Trophoblast cell (in vitro differentiated cells and primary cell): ENCODE results near the gene RELT.
A peak's percentile ranks its signal among the peaks of the same experiment; 100 is the strongest.

Experiments
- DNase-seq, 2 donors: peaks; one replicate each; pipeline ENCODE4 v3.0.0-alpha.2; 2016
- H2AFZ ChIP-seq: 2 replicates; pipeline ENCODE4 v1.6.1; 2013; ENCODE audit warnings: low read length, moderate library complexity, mild to moderate bottlenecking; ENCODE audit not compliant: insufficient read depth, poor library complexity
- H2AK5ac ChIP-seq: 2 replicates; pipeline ENCODE4 v1.6.1; 2013; ENCODE audit warnings: mild to moderate bottlenecking, low read length
- H2BK120ac ChIP-seq: 2 replicates; pipeline ENCODE4 v1.6.1; 2013; ENCODE audit warnings: low read length, mild to moderate bottlenecking, moderate library complexity; ENCODE audit not compliant: insufficient read depth, poor library complexity
- H2BK12ac ChIP-seq: 2 replicates; pipeline ENCODE4 v1.6.1; 2013; ENCODE audit warnings: mild to moderate bottlenecking, low read length, moderate library complexity
- H2BK5ac ChIP-seq: 2 replicates; pipeline ENCODE4 v1.6.1; 2013; ENCODE audit warnings: low read length, low read depth, moderate library complexity, mild to moderate bottlenecking; ENCODE audit not compliant: poor library complexity
- H3K14ac ChIP-seq: 2 replicates; pipeline ENCODE4 v1.6.1; 2013; ENCODE audit warnings: mild to moderate bottlenecking, low read length
- H3K18ac ChIP-seq: 2 replicates; pipeline ENCODE4 v1.6.1; 2013; ENCODE audit warnings: mild to moderate bottlenecking, low read length
- H3K23ac ChIP-seq: 2 replicates; pipeline ENCODE4 v1.6.1; 2013; ENCODE audit warnings: low read length
- H3K27ac ChIP-seq: 2 replicates; pipeline ENCODE4 v1.5.1; 2013; ENCODE audit warnings: low read depth, mild to moderate bottlenecking, inconsistent platforms, low read length, moderate library complexity
- H3K27me3 ChIP-seq: 2 replicates; pipeline ENCODE4 v1.6.1; 2013; ENCODE audit warnings: inconsistent platforms, mild to moderate bottlenecking, low read length, moderate library complexity; ENCODE audit not compliant: insufficient read depth
- H3K36me3 ChIP-seq, 2 experiments: 1 replicate in 1 of 2; 2 replicates in 1 of 2; pipeline ENCODE4 v1.6.1; 2013; ENCODE audit warnings: low read length in 2 of 2, mild to moderate bottlenecking in 2 of 2, moderate library complexity in 1 of 2; ENCODE audit not compliant: insufficient read depth in 2 of 2, control insufficient read depth in 1 of 2
- H3K4ac ChIP-seq: 2 replicates; pipeline ENCODE4 v1.6.1; 2013; ENCODE audit warnings: low read depth, mild to moderate bottlenecking, low read length, moderate library complexity
- H3K4me1 ChIP-seq, 2 experiments: 1 replicate in 1 of 2; 2 replicates in 1 of 2; pipeline ENCODE4 v1.6.1; 2013; ENCODE audit warnings: low read length in 2 of 2, mild to moderate bottlenecking in 2 of 2, moderate library complexity in 1 of 2; ENCODE audit not compliant: insufficient read depth in 2 of 2, control insufficient read depth in 1 of 2
- H3K4me2 ChIP-seq: 2 replicates; pipeline ENCODE4 v1.6.1; 2013; ENCODE audit warnings: inconsistent platforms, mild to moderate bottlenecking, low read length, moderate library complexity
- H3K4me3 ChIP-seq: 2 replicates; pipeline ENCODE4 v1.5.1; 2013; ENCODE audit warnings: mild to moderate bottlenecking, low read depth, low read length, inconsistent platforms
- H3K79me1 ChIP-seq: one replicate; pipeline ENCODE4 v1.6.1; 2013; ENCODE audit warnings: low read length
- H3K79me2 ChIP-seq: 2 replicates; pipeline ENCODE4 v1.6.1; 2013; ENCODE audit warnings: low read length, mild to moderate bottlenecking; ENCODE audit not compliant: control insufficient read depth, insufficient read depth, poor library complexity
- H3K9ac ChIP-seq: 2 replicates; pipeline ENCODE4 v1.6.1; 2013; ENCODE audit warnings: mild to moderate bottlenecking, low read length
- H3K9me3 ChIP-seq: 2 replicates; pipeline ENCODE4 v1.6.1; 2013; ENCODE audit warnings: low read depth, mild to moderate bottlenecking, control low read depth, inconsistent platforms, low read length; ENCODE audit not compliant: insufficient read depth
- H4K12ac ChIP-seq: 2 replicates; pipeline ENCODE4 v1.6.1; 2013; ENCODE audit warnings: low read depth, mild to moderate bottlenecking, low read length, moderate library complexity
- H4K8ac ChIP-seq: 2 replicates; pipeline ENCODE4 v1.6.1; 2013; ENCODE audit warnings: low read depth, mild to moderate bottlenecking, low read length, moderate library complexity
- H4K91ac ChIP-seq: one replicate; pipeline ENCODE4 v1.6.1; 2013; ENCODE audit warnings: low read depth, mild to moderate bottlenecking, low read length, moderate library complexity
- WGBS: extraction: QIAGEN DNeasy Blood & Tissue Kit; methylation state at CpG from one replicate; pipeline ENCODE4 v1.1.7; 2013; ENCODE audit warnings: missing lambda C conversion rate; ENCODE audit not compliant: insufficient read length, insufficient coverage; ENCODE audit errors: extremely low coverage; 5-methylcytosine and 5-hydroxymethylcytosine counted together

RELT gene

GRCh38 chr11:73383249-73384124 lies 7.3 kb downstream of the RELT start:
- no peaks in the 10 kb centered on the region for H3K79me1 ChIP-seq
- H3K4me2 ChIP-seq = no peak overlapping the region
- H3K4ac ChIP-seq = no peak overlapping the region
- no peak overlapping the region for H2BK120ac ChIP-seq
- H3K9me3 ChIP-seq = no peaks in the 10 kb centered on the region
- DNase-seq = no peak
- no peak overlapping the region for H2BK12ac ChIP-seq
- no peak overlapping the region for H3K4me3 ChIP-seq
- no peak overlapping the region for H4K12ac ChIP-seq
- H3K79me2 ChIP-seq = no peaks in the 10 kb centered on the region
- no peak overlapping the region for H4K8ac ChIP-seq
- no peak overlapping the region for H4K91ac ChIP-seq
- WGBS = no CpG with 5 or more reads among the region's 9 CpGs
- peak overlapping the region; percentile 47 for H2AFZ ChIP-seq
- H2AK5ac ChIP-seq = no peak overlapping the region
- peaks cover 2 to 6% of the 10 kb centered on the region in 2 experiments for H3K4me1 ChIP-seq
- no peaks in the 10 kb centered on the region for H3K27me3 ChIP-seq
- no peak overlapping the region for H2BK5ac ChIP-seq
- H3K36me3 ChIP-seq = peaks cover 0 to 2% of the 10 kb centered on the region in 2 experiments
- H3K18ac ChIP-seq = peak overlapping the region; percentile 26
- no peak overlapping the region for H3K23ac ChIP-seq
- H3K14ac ChIP-seq = no peak overlapping the region
- no peak overlapping the region for H3K27ac ChIP-seq
- no peak overlapping the region for H3K9ac ChIP-seq

GRCh38 chr11:73384125-73384441 lies 7.9 kb downstream of the RELT start:
- H3K27ac ChIP-seq = no peak overlapping the region
- H3K4ac ChIP-seq = no peak overlapping the region
- H3K79me1 ChIP-seq = no peaks in the 10 kb centered on the region
- H2BK5ac ChIP-seq = no peak overlapping the region
- no peak overlapping the region for H3K4me2 ChIP-seq
- H4K12ac ChIP-seq = no peak overlapping the region
- no peaks in the 10 kb centered on the region for H3K9me3 ChIP-seq
- H3K36me3 ChIP-seq = peaks cover 0 to 2% of the 10 kb centered on the region in 2 experiments
- H2AK5ac ChIP-seq = no peak overlapping the region
- H3K23ac ChIP-seq = no peak overlapping the region
- no peaks in the 10 kb centered on the region for H3K79me2 ChIP-seq
- H2AFZ ChIP-seq = no peak overlapping the region
- H3K18ac ChIP-seq = peak overlapping the region; percentile 26
- no peaks in the 10 kb centered on the region for H3K27me3 ChIP-seq
- no peak overlapping the region for H3K14ac ChIP-seq
- no peak overlapping the region for H3K4me3 ChIP-seq
- no CpG with 5 or more reads among the region's 7 CpGs for WGBS
- peaks cover 4 to 6% of the 10 kb centered on the region in 2 experiments for H3K4me1 ChIP-seq
- H4K8ac ChIP-seq = no peak overlapping the region
- H4K91ac ChIP-seq = no peak overlapping the region
- H2BK12ac ChIP-seq = no peak overlapping the region
- no peak overlapping the region for H2BK120ac ChIP-seq
- no peak overlapping the region for H3K9ac ChIP-seq
- no peak for DNase-seq

- no peak overlapping the region for H3K23ac ChIP-seq
- H2BK120ac ChIP-seq = no peak overlapping the region
- peaks cover 3% of the 10 kb centered on the region for H3K9me3 ChIP-seq
- H3K4me3 ChIP-seq = no peak overlapping the region
- H3K27me3 ChIP-seq = no peaks in the 10 kb centered on the region
- peaks cover 4 to 6% of the 10 kb centered on the region in 2 experiments for H3K4me1 ChIP-seq
- no peak overlapping the region for H3K9ac ChIP-seq
- no peak overlapping the region for H3K14ac ChIP-seq
- no peak overlapping the region for H3K4ac ChIP-seq
- no peak overlapping the region for H2BK5ac ChIP-seq
- H4K12ac ChIP-seq = no peak overlapping the region
- no peak overlapping the region for H3K27ac ChIP-seq
- no CpG with 5 or more reads among the region's 4 CpGs for WGBS
- no peak overlapping the region for H3K4me2 ChIP-seq
- peaks cover 0 to 2% of the 10 kb centered on the region in 2 experiments for H3K36me3 ChIP-seq
- no peak overlapping the region for H3K18ac ChIP-seq
- H2BK12ac ChIP-seq = no peak overlapping the region
- no peaks in the 10 kb centered on the region for H3K79me2 ChIP-seq
- no peak overlapping the region for H4K8ac ChIP-seq
- no peak for DNase-seq
- no peak overlapping the region for H4K91ac ChIP-seq
- no peaks in the 10 kb centered on the region for H3K79me1 ChIP-seq
- no peak overlapping the region for H2AK5ac ChIP-seq
- no peak overlapping the region for H2AFZ ChIP-seq
These were observed 8.3 kb downstream of the RELT start for GRCh38 chr11:73384531-73384871.

GRCh38 chr11:73384872-73385689 lies 8.9 kb downstream of the RELT start:
- peaks cover 0 to 2% of the 10 kb centered on the region in 2 experiments for H3K36me3 ChIP-seq
- no peak overlapping the region for H3K23ac ChIP-seq
- no peak overlapping the region for H4K91ac ChIP-seq
- H3K14ac ChIP-seq = no peak overlapping the region
- no peak overlapping the region for H3K4ac ChIP-seq
- H3K79me2 ChIP-seq = no peaks in the 10 kb centered on the region
- no peak overlapping the region for H2AK5ac ChIP-seq
- H2BK12ac ChIP-seq = no peak overlapping the region
- no peak overlapping the region for H2BK120ac ChIP-seq
- H3K27me3 ChIP-seq = no peaks in the 10 kb centered on the region
- peaks cover 4 to 6% of the 10 kb centered on the region in 2 experiments for H3K4me1 ChIP-seq
- no peak overlapping the region for H2AFZ ChIP-seq
- peak in 1 of 2 donors; percentile 32 for DNase-seq
- no peak overlapping the region for H3K9ac ChIP-seq
- no peak overlapping the region for H3K4me3 ChIP-seq
- WGBS = no CpG with 5 or more reads among the region's 21 CpGs
- no peak overlapping the region for H2BK5ac ChIP-seq
- H4K12ac ChIP-seq = no peak overlapping the region
- no peak overlapping the region for H3K27ac ChIP-seq
- H3K18ac ChIP-seq = no peak overlapping the region
- no peaks in the 10 kb centered on the region for H3K79me1 ChIP-seq
- H3K4me2 ChIP-seq = no peak overlapping the region
- H3K9me3 ChIP-seq = peaks cover 3% of the 10 kb centered on the region
- H4K8ac ChIP-seq = no peak overlapping the region
